Mesenchymal stem cell (in vitro differentiated cells and primary cell): ENCODE data around the gene EGR1.

Source experiments
- DNase-seq: peaks from one replicate; pipeline ENCODE4 v3.0.0-alpha.2; 2013
- H2AFZ ChIP-seq: one replicate; pipeline ENCODE4 v1.6.1; 2013; ENCODE audit warnings: low read depth, mild to moderate bottlenecking, control low read depth, inconsistent platforms, low read length, moderate library complexity
- H2AK5ac ChIP-seq: 2 replicates; pipeline ENCODE4 v1.6.1; 2013; ENCODE audit warnings: low read length, moderate library complexity, mild to moderate bottlenecking, inconsistent platforms; ENCODE audit not compliant: severe bottlenecking
- H2BK120ac ChIP-seq: one replicate; pipeline ENCODE4 v1.6.1; 2013; ENCODE audit warnings: low read depth, mild to moderate bottlenecking, inconsistent platforms, low read length, moderate library complexity
- H2BK12ac ChIP-seq, 2 experiments: one replicate each; pipeline ENCODE4 v1.6.1; 2013; ENCODE audit warnings: inconsistent platforms in 2 of 2, low read length in 2 of 2, mild to moderate bottlenecking in 2 of 2, moderate library complexity in 2 of 2, control low read depth in 1 of 2
- H2BK15ac ChIP-seq: one replicate; pipeline ENCODE4 v1.6.1; 2013; ENCODE audit warnings: mild to moderate bottlenecking, low read depth, inconsistent platforms; ENCODE audit not compliant: poor library complexity, severe bottlenecking
- H2BK5ac ChIP-seq: 2 replicates; pipeline ENCODE4 v1.6.1; 2013; ENCODE audit warnings: low read depth, mild to moderate bottlenecking, low read length, control low read depth, inconsistent platforms; ENCODE audit not compliant: poor library complexity, severe bottlenecking
- H3K14ac ChIP-seq, 2 experiments: one replicate each; pipeline ENCODE4 v1.6.1; 2013; ENCODE audit warnings: inconsistent platforms in 2 of 2, low read length in 2 of 2, control low read depth in 1 of 2, mild to moderate bottlenecking in 1 of 2, moderate library complexity in 1 of 2
- H3K18ac ChIP-seq, 2 experiments: one replicate each; pipeline ENCODE4 v1.6.1; 2013; ENCODE audit warnings: inconsistent platforms in 2 of 2, low read length in 2 of 2, control low read depth in 1 of 2, low read depth in 1 of 2, mild to moderate bottlenecking in 1 of 2
- H3K23ac ChIP-seq, 2 experiments: one replicate each; pipeline ENCODE4 v1.6.1; 2013; ENCODE audit warnings: inconsistent platforms in 2 of 2, low read length in 2 of 2, mild to moderate bottlenecking in 2 of 2, moderate library complexity in 2 of 2, control low read depth in 1 of 2
- H3K27ac ChIP-seq: 2 replicates; pipeline ENCODE4 v1.5.1; 2013; ENCODE audit warnings: mild to moderate bottlenecking, moderate library complexity, low read length, control low read depth, inconsistent platforms; ENCODE audit not compliant: poor library complexity, severe bottlenecking
- H3K27me3 ChIP-seq, 2 experiments: 2 replicates each; pipeline versions ENCODE4 v1.6.1 to v1.7.0; 2013; ENCODE audit warnings: low read length in 2 of 2, mild to moderate bottlenecking in 2 of 2, moderate library complexity in 2 of 2, control low read depth in 1 of 2, inconsistent platforms in 1 of 2; ENCODE audit not compliant: control insufficient read depth in 1 of 2, insufficient read depth in 1 of 2
- H3K36me3 ChIP-seq, 2 experiments: 2 replicates each; pipeline versions ENCODE4 v1.6.1 to v1.7.0; 2013; ENCODE audit warnings: low read length in 2 of 2, control low read depth in 1 of 2, inconsistent platforms in 1 of 2, low read depth in 1 of 2, mild to moderate bottlenecking in 1 of 2; ENCODE audit not compliant: insufficient read depth in 2 of 2, control insufficient read depth in 1 of 2
- H3K4ac ChIP-seq, 2 experiments: one replicate each; pipeline ENCODE4 v1.6.1; 2013; ENCODE audit warnings: inconsistent platforms in 2 of 2, low read length in 2 of 2, mild to moderate bottlenecking in 2 of 2, moderate library complexity in 2 of 2, control low read depth in 1 of 2, low read depth in 1 of 2
- H3K4me1 ChIP-seq: 2 replicates; pipeline ENCODE4 v1.6.1; 2013; ENCODE audit warnings: low read depth, low read length, control low read depth; ENCODE audit not compliant: control insufficient read depth, insufficient read depth
- H3K4me2 ChIP-seq: 2 replicates; pipeline ENCODE4 v1.6.1; 2013; ENCODE audit warnings: low read length, mild to moderate bottlenecking, inconsistent platforms; ENCODE audit not compliant: poor library complexity, severe bottlenecking
- H3K4me3 ChIP-seq, 2 experiments: 2 replicates each; pipeline versions ENCODE4 v1.5.1 to v1.7.0; 2013; ENCODE audit warnings: low read length in 2 of 2, mild to moderate bottlenecking in 2 of 2, control low read depth in 1 of 2, low read depth in 1 of 2; ENCODE audit not compliant: insufficient read depth in 1 of 2
- H3K79me1 ChIP-seq: replicated peaks from 2 replicates; pipeline ENCODE4 v1.6.1; 2013; ENCODE audit warnings: mild to moderate bottlenecking, control low read depth, low read length, inconsistent platforms; ENCODE audit not compliant: poor library complexity, severe bottlenecking
- H3K9ac ChIP-seq: 2 replicates; pipeline ENCODE4 v1.7.0; 2013; ENCODE audit warnings: mild to moderate bottlenecking, low read length, moderate library complexity
- H3K9me3 ChIP-seq: 2 replicates; pipeline ENCODE4 v1.7.0; 2013; ENCODE audit warnings: mild to moderate bottlenecking, low read length; ENCODE audit not compliant: control insufficient read depth
- H4K8ac ChIP-seq: one replicate; pipeline ENCODE4 v1.6.1; 2013; ENCODE audit warnings: inconsistent platforms, mild to moderate bottlenecking, low read length, moderate library complexity
- H4K91ac ChIP-seq: one replicate; pipeline ENCODE4 v1.6.1; 2013; ENCODE audit warnings: mild to moderate bottlenecking, low read length, inconsistent platforms
- WGBS: methylation state at CpG from one replicate; pipeline ENCODE4 v1.1.7; 2013; ENCODE audit warnings: mixed read lengths; 5-methylcytosine and 5-hydroxymethylcytosine counted together

EGR1 gene

DNA sequence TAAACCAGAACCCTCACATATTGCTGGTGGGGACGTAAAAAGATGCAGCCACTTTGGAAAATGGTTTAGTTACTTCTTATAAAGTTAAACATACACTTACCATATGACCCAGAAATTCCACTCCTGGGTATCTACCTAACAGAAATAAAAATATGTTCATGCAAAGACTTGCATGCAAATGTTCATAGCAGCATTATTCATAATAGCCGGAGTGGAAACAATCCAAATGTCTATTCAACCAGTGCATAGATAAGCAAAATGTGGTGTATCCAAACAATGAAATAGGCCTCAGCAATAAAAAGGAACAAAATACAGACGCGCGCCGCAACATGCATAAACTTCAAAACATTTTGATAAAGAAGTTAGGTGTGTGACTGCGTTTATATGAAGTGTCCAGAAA lies 11.6 kb downstream of the EGR1 start:
- Histone ChIP-seq H2BK15ac (no peak overlapping the region), H2BK12ac (no peak overlapping the region), H3K4me3 (no peak overlapping the region), H3K9ac (no peak overlapping the region), H3K18ac (no peak overlapping the region), H3K23ac (no peak overlapping the region), H4K8ac (no peak overlapping the region), H3K14ac (no peak overlapping the region), H3K79me1 (no peaks in the 10 kb centered on the region), H2AK5ac (no peak overlapping the region), H3K36me3 (no peaks in the 10 kb centered on the region), H3K27ac (no peak overlapping the region), H2BK120ac (no peak overlapping the region), H4K91ac (no peak overlapping the region), H3K27me3 (peaks cover 0 to 6% of the 10 kb centered on the region in 2 experiments), H3K4me2 (no peak overlapping the region), H2BK5ac (no peak overlapping the region), H2AFZ (no peak overlapping the region), H3K4ac (no peak overlapping the region), H3K4me1 (no peaks in the 10 kb centered on the region), H3K9me3 (no peaks in the 10 kb centered on the region)
- no peak for DNase-seq
- 88% methylated on average over 7 of the region's 7 CpGs for WGBS

DNA sequence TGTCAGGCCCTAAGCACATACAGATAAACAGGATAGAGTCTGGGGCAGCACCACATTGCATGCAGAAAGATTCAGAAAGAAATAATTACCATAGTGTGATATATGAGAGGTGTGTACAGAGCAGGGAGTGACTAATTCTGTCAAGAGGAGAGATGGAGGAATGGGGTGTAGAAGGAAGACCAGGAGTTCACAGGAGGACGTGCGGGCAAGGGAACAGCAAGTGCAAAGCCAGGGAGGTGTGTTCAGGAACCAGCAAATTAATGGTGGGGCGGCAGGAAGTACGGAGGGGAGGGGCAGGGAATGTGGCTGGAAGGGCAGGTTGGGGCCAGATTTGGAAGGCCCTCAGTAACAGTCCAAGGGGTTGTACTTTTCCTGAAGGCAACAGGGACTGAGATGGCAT lies 17.4 kb downstream of the EGR1 start:
- Histone ChIP-seq H3K9ac (no peak overlapping the region), H3K4me3 (no peak overlapping the region), H3K9me3 (no peaks in the 10 kb centered on the region), H3K14ac (no peak overlapping the region), H4K8ac (no peak overlapping the region), H2AFZ (no peak overlapping the region), H2AK5ac (no peak overlapping the region), H3K79me1 (no peaks in the 10 kb centered on the region), H3K27me3 (peaks cover 0 to 5% of the 10 kb centered on the region in 2 experiments), H2BK15ac (no peak overlapping the region), H3K18ac (no peak overlapping the region), H2BK5ac (no peak overlapping the region), H2BK12ac (no peak overlapping the region), H4K91ac (no peak overlapping the region), H3K4me2 (no peak overlapping the region), H2BK120ac (no peak overlapping the region), H3K36me3 (no peaks in the 10 kb centered on the region), H3K27ac (no peak overlapping the region), H3K23ac (no peak overlapping the region), H3K4me1 (no peaks in the 10 kb centered on the region), H3K4ac (no peak overlapping the region)
- no peak for DNase-seq
- 73% methylated on average over 4 of the region's 4 CpGs for whole genome bisulfite sequencing

DNA sequence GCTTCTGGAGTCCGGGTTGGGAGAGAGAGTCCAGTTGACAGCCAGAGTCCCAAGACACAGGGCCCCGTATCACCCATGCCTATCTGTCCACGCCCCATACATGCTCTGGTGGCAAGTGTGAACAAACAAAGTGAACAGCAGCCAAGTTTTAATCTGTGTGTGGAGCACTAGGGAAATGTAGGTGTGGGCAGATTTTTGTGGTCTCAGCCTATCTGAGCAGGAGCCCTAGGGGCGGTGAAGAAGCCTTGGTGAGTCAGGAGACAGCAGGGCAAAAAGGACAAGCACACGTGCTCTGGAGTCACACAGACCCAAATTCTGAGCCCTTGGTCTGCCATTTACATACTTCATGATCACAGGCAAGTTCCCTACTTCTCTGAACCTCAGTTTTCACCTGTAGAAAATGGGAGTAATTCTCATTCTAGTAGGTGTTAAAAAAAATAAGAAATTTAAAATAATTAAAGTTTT lies 23.2 kb downstream of the EGR1 start:
- Histone ChIP-seq H2BK15ac (no peak overlapping the region), H4K8ac (no peak overlapping the region), H3K23ac (no peak overlapping the region), H3K27me3 (peaks cover 22 to 36% of the 10 kb centered on the region in 2 experiments), H3K4me3 (no peak overlapping the region), H3K4ac (no peak overlapping the region), H2AFZ (no peak overlapping the region), H3K9ac (no peak overlapping the region), H2AK5ac (no peak overlapping the region), H2BK12ac (no peak overlapping the region), H2BK5ac (no peak overlapping the region), H3K18ac (peak overlapping the region in 1 of 2 experiments; percentile 44), H3K9me3 (no peaks in the 10 kb centered on the region), H3K4me1 (peaks cover 20% of the 10 kb centered on the region), H3K36me3 (no peaks in the 10 kb centered on the region), H3K4me2 (no peak overlapping the region), H2BK120ac (no peak overlapping the region), H3K79me1 (no peaks in the 10 kb centered on the region), H3K27ac (no peak overlapping the region), H3K14ac (no peak overlapping the region), H4K91ac (no peak overlapping the region)
- WGBS: 98% methylated on average over 3 of the region's 5 CpGs
- DNase-seq: no peak

DNA sequence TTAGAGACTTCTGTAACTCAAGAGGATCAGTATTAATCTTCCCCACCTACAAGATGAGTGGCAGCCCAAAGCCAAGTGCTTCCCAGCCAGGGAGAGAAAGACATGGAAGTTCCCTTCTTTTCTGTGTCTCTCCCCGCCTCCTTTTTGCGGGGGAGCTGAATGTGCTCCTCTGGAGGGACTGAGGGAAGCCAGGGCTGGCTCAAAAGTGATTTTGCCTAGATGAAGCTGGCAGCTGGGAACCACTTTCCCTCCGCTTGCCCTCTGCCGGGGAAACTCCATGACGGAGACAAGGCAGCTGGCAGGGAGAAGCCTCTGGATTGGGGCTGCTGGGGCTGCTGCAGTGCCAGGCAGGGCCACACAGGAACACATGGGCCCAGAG lies 24.4 kb downstream of the EGR1 start:
- H2AK5ac ChIP-seq: no peak overlapping the region
- no peak overlapping the region for H2AFZ ChIP-seq
- H2BK120ac ChIP-seq: no peak overlapping the region
- no peak overlapping the region for H3K27ac ChIP-seq
- H3K4me1 ChIP-seq: peaks cover 20% of the 10 kb centered on the region
- DNase-seq: no peak
- H3K27me3 ChIP-seq: peaks cover 22 to 36% of the 10 kb centered on the region in 2 experiments
- no peak overlapping the region for H2BK15ac ChIP-seq
- H2BK5ac ChIP-seq: no peak overlapping the region
- H3K36me3 ChIP-seq: no peaks in the 10 kb centered on the region
- H4K8ac ChIP-seq: no peak overlapping the region
- no peaks in the 10 kb centered on the region for H3K79me1 ChIP-seq
- no peak overlapping the region for H2BK12ac ChIP-seq
- H3K9ac ChIP-seq: no peak overlapping the region
- no peak overlapping the region for H4K91ac ChIP-seq
- no peak overlapping the region for H3K14ac ChIP-seq
- H3K4ac ChIP-seq: no peak overlapping the region
- no peak overlapping the region for H3K23ac ChIP-seq
- no peak overlapping the region for H3K18ac ChIP-seq
- H3K4me3 ChIP-seq: no peak overlapping the region
- 88% methylated on average over 5 of the region's 5 CpGs for WGBS
- H3K9me3 ChIP-seq: no peaks in the 10 kb centered on the region
- H3K4me2 ChIP-seq: no peak overlapping the region
